GM12891 (cell line): ENCODE data around the gene ANKRD10.

ENCODE experiments used
- PAX5 ChIP-seq: IDR thresholded peaks from 2 replicates; pipeline ENCODE4 v1.6.1; 2011; ENCODE audit warnings: low read length, moderate library complexity, mild to moderate bottlenecking; ENCODE audit not compliant: insufficient read depth, severe bottlenecking
- POLR2A ChIP-seq: IDR thresholded peaks from 2 replicates; pipeline ENCODE4 v1.6.1; 2011; ENCODE audit warnings: low read depth, low read length, control low read depth
- POLR2AphosphoS5 ChIP-seq: IDR thresholded peaks from 2 replicates; pipeline ENCODE4 v1.6.1; 2011; ENCODE audit warnings: low read depth, low read length, control low read depth
- SPI1 ChIP-seq: IDR thresholded peaks from 2 replicates; pipeline ENCODE4 v1.6.1; 2011; ENCODE audit warnings: low read depth, low read length, control low read depth
- TAF1 ChIP-seq: IDR thresholded peaks from 2 replicates; pipeline ENCODE4 v1.6.1; 2011; ENCODE audit warnings: low read depth, low read length, control low read depth

- TF ChIP-seq POLR2A (no peak), POLR2AphosphoS5 (no peak), TAF1 (no peak), SPI1 (no peak), PAX5 (no peak)
Observed at GRCh38 chr13:110897014-110897413, 17.9 kb downstream of the ANKRD10 start.
